Caco-2 (cell line): ENCODE results near the gene INAVA. TPM values are rescaled to one million over a fixed set of nuclear protein-coding genes. Genes with fewer than 3 reads are reported as not detected.

Source experiments
- BruUV-seq: library from RNA; stranded (reverse); fragments of 400-500 nt; replicated peaks from 2 replicates; lab custom pipeline; 2021; lab: Mats Ljungman, UMichigan
- CTCF ChIA-PET: fragments of 300-600 bp; sonication (Branson Sonifier 250); formaldehyde crosslinking; loops from one replicate; lab custom pipeline; 2022; ENCODE audit warnings: antibody characterized with exemption; lab: Charles Lee
- POLR2A ChIA-PET: fragments of 300-600 bp; sonication (Branson Sonifier 250); formaldehyde crosslinking; loops from one replicate; lab custom pipeline; 2022; ENCODE audit warnings: antibody characterized with exemption; lab: Charles Lee
- DNase-seq, 2 experiments: peaks; one replicate each; pipeline versions ENCODE4 v3.0.0 to v3.0.0-alpha.2; 2020 to 2022
- H3K27me3 ChIP-seq: replicated peaks from 2 replicates; pipeline ENCODE4 v1.6.0; 2011; ENCODE audit warnings: low read length; ENCODE audit not compliant: control insufficient read depth, insufficient read depth
- H3K36me3 ChIP-seq: 2 replicates; pipeline ENCODE4 v1.5.1; 2011; ENCODE audit warnings: low read length; ENCODE audit not compliant: control insufficient read depth, insufficient read depth
- H3K4me1 ChIP-seq: fragments of 250-450 bp; sonication (Bioruptor Pico); 2 replicates; pipeline ENCODE4 v1.5.1; 2020; ENCODE audit warnings: mild to moderate bottlenecking
- H3K4me3 ChIP-seq: 2 replicates; pipeline ENCODE4 v1.5.1; 2011; ENCODE audit warnings: low read depth, mild to moderate bottlenecking, control low read depth, low read length
- H3K9me3 ChIP-seq: fragments of 250-450 bp; sonication (Bioruptor Pico); 2 replicates; pipeline ENCODE4 v1.5.1; 2020; ENCODE audit warnings: mild to moderate bottlenecking, moderate library complexity
- H3K27ac Mint-ChIP-seq: one replicate; pipeline ENCODE4 v1.8.0; 2022; ENCODE audit warnings: mixed read lengths; ENCODE audit not compliant: unreplicated experiment
- H3K27me3 Mint-ChIP-seq: one replicate; pipeline ENCODE4 v1.8.0; 2022; ENCODE audit warnings: mixed read lengths; ENCODE audit not compliant: insufficient read depth, unreplicated experiment
- H3K36me3 Mint-ChIP-seq: one replicate; pipeline ENCODE4 v1.8.0; 2022; ENCODE audit warnings: mild to moderate bottlenecking, mixed read lengths; ENCODE audit not compliant: insufficient read depth, unreplicated experiment
- H3K4me1 Mint-ChIP-seq: one replicate; pipeline ENCODE4 v1.8.0; 2022; ENCODE audit warnings: low read depth, mixed read lengths; ENCODE audit not compliant: unreplicated experiment
- H3K4me3 Mint-ChIP-seq: one replicate; pipeline ENCODE4 v1.8.0; 2022; ENCODE audit warnings: mild to moderate bottlenecking, moderate library complexity, mixed read lengths; ENCODE audit not compliant: unreplicated experiment
- H3K9me3 Mint-ChIP-seq: one replicate; pipeline ENCODE4 v1.8.0; 2022; ENCODE audit warnings: mixed read lengths; ENCODE audit not compliant: unreplicated experiment
- intact Hi-C: fragments of 100-400 bp; cut with micrococcal nuclease; formaldehyde crosslinking; loops from one replicate; pipeline ENCODE4 v1.10.0; 2022; ENCODE audit not compliant: unreplicated experiment
- total RNA-seq: library from RNA; stranded (reverse); gene quantifications from 2 replicates; pipeline ENCODE4 v1.2.3, GENCODE V29; 2022
- TF ChIP-seq, protein P1 (sequence below), 2 experiments: fragments of 200-600 bp in 1 of 2; IDR thresholded peaks; 1 replicate in 1 of 2; 2 replicates in 1 of 2; pipeline versions ENCODE4 v1.5.1 to v1.8.0; 2011 to 2022; ENCODE audit warnings: antibody characterized with exemption in 1 of 2, control low read depth in 1 of 2, inconsistent platforms in 1 of 2, low read depth in 1 of 2, low read length in 1 of 2, mild to moderate bottlenecking in 1 of 2, moderate library complexity in 1 of 2; ENCODE audit not compliant: insufficient read depth in 1 of 2, severe bottlenecking in 1 of 2, unreplicated experiment in 1 of 2

INAVA gene
- total RNA-seq, 1 experiment from 2014 or later = 123 TPM

DNA sequence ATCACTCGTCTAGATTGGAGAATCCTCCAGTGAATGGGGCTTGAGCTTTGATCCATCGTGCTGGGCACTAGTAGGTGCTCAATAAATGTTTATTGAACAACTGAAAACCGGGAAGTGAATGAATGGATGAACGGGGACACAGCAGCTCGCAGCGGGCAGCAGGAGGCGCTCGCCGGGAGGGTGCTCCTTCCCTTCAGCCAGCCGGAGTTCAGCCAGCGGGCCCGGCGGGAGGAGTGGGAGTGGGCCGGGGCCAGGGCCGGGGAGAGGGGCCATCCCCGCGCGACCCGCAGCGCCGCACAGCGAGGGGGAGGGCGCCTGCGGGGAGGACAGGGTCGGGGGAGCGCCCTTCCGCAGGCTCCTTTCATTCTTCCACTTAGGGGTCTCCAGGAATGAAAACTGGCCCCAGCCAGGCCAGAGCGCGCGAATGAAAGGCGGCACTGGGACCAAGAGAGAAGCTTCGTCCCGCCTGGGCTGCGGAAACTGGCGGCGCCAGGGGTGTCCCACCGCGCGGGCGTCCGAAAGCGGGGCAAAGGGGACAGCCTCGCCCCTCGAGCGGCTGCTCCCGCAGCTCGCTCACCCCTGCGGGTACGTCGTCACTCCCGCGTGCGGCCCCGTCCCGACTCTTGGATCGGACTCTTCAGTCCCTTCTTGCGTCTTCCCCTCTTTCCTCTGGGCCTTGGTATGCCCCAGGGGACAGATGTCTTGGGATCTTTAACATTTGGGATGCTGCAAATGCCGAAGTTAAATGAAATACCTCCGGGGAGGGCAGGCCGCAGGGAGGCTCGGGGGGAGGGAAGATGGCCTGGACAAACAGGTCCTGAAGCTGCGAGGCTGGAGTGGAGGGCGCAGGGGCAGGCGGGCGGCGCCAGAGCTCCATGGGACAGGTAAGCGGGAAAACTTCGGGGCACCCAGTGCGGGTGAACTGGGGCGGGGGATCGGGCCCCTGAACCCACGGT, 3.6 kb upstream of the INAVA start:
- intact Hi-C loops = loop anchor here (1.0 to 5.0 kb wide), 6 partner anchors 26 to 224 kb away; partner anchors contain the start of genes CACNA1S, DDX59 and KIF21B
- Histone ChIP-seq H3K9me3 (no peaks in the 10 kb centered on the region), H3K4me3 (peak overlapping the region; percentile 73), H3K36me3 (no peaks in the 10 kb centered on the region), H3K27me3 (no peaks in the 10 kb centered on the region), H3K4me1 (peaks cover 15% of the 10 kb centered on the region)
- H3K4me3 Mint-ChIP-seq = peak overlapping the region; percentile 97
- no TSS peak for BruUV-seq
- TF ChIP-seq, protein P1, sequence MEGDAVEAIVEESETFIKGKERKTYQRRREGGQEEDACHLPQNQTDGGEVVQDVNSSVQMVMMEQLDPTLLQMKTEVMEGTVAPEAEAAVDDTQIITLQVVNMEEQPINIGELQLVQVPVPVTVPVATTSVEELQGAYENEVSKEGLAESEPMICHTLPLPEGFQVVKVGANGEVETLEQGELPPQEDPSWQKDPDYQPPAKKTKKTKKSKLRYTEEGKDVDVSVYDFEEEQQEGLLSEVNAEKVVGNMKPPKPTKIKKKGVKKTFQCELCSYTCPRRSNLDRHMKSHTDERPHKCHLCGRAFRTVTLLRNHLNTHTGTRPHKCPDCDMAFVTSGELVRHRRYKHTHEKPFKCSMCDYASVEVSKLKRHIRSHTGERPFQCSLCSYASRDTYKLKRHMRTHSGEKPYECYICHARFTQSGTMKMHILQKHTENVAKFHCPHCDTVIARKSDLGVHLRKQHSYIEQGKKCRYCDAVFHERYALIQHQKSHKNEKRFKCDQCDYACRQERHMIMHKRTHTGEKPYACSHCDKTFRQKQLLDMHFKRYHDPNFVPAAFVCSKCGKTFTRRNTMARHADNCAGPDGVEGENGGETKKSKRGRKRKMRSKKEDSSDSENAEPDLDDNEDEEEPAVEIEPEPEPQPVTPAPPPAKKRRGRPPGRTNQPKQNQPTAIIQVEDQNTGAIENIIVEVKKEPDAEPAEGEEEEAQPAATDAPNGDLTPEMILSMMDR (IDR thresholded peaks at IDR 0.05; ENCODE audit: insufficient read depth in 1 of 2, low read depth in 1 of 2, low read length in 1 of 2, severe bottlenecking in 1 of 2, unreplicated experiment in 1 of 2) = peak; percentile 65 to 78
- peak overlapping the region; percentile 94 for H3K27ac Mint-ChIP-seq
- no peaks in the 10 kb centered on the region for H3K27me3 Mint-ChIP-seq
- no peaks in the 10 kb centered on the region for H3K9me3 Mint-ChIP-seq
- CTCF ChIA-PET = interaction anchor here (0.6 to 1.9 kb wide), 8 partner anchors 16 to 269 kb away, joined by 3 to 9 read pairs (median 5); no protein-coding TSS in a partner anchor
- peaks cover 30% of the 10 kb centered on the region for H3K4me1 Mint-ChIP-seq
- H3K36me3 Mint-ChIP-seq = peaks cover 40% of the 10 kb centered on the region
- POLR2A ChIA-PET = interaction anchor here (1.0 kb wide), 3 partner anchors 14 to 221 kb away, joined by 3 to 5 read pairs (median 4); partner anchors contain the start of gene DDX59
- peak; percentile 93 to 95 for DNase-seq

DNA sequence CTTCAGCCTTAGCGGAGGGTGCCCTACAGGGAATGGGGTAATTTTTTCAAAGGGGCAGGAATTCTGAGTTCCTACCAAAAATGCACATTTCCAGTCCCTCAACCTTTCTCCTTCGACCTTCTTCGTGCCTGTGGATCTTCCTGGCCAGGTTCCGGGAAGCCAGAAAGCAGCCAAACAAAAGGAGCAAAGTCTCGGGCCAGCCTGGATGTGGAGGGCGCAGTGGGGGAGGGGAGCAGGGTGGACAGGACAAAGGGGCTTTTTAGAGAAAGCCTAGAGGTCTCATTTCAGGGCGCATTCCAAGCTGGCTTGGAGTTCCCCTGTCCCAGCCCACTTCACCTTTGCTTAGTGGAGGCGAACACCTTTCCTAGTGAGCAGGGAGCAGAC, 2.9 kb upstream of the INAVA start:
- Histone ChIP-seq H3K4me3 (peak overlapping the region; percentile 73), H3K9me3 (no peaks in the 10 kb centered on the region), H3K4me1 (peaks cover 15% of the 10 kb centered on the region), H3K27me3 (no peaks in the 10 kb centered on the region), H3K36me3 (no peaks in the 10 kb centered on the region)
- Mint-ChIP-seq H3K27me3 (no peaks in the 10 kb centered on the region), H3K4me3 (peak overlapping the region; percentile 97), H3K4me1 (peaks cover 30% of the 10 kb centered on the region), H3K36me3 (peaks cover 47% of the 10 kb centered on the region), H3K27ac (peak overlapping the region; percentile 94), H3K9me3 (no peaks in the 10 kb centered on the region)
- intact Hi-C loops = loop anchor here (1.0 to 5.0 kb wide), 6 partner anchors 25 to 224 kb away; partner anchors contain the start of genes CACNA1S, DDX59 and KIF21B
- ChIA-PET CTCF (interaction anchor here (0.6 to 1.9 kb wide), 6 partner anchors 16 to 270 kb away, joined by 3 to 9 read pairs (median 6); no protein-coding TSS in a partner anchor), POLR2A (interaction anchor here (1.0 kb wide), 2 partner anchors 16 to 222 kb away, joined by 4 to 5 read pairs; partner anchors contain the start of gene DDX59)
- BruUV-seq = no TSS peak
- TF ChIP-seq, protein P1 (IDR thresholded peaks at IDR 0.05; ENCODE audit: insufficient read depth in 1 of 2, low read depth in 1 of 2, low read length in 1 of 2, severe bottlenecking in 1 of 2, unreplicated experiment in 1 of 2) = no peak
- peak; percentile 77 to 86 for DNase-seq

DNA sequence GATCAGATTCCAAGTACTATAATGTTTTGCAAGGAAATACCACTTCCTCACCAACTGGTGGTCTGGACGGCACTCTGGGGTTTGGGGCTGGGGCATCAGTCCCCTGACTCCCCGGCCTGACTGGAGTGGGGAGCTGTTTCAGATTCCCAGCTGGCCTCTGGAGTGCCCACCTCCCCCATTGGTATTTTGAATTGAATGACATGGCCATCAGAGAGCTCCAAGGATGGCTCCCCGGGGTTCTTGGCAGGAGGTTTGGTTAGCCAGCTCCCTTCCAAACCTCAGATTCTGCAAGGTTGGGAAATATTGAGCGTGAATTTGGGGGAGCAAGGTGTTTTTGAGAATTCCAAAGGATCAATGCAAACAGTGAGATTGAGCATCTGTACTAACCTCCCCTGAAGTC, 2.2 kb upstream of the INAVA start:
- Histone ChIP-seq H3K9me3 (no peaks in the 10 kb centered on the region), H3K27me3 (no peaks in the 10 kb centered on the region), H3K4me3 (peak overlapping the region; percentile 73), H3K36me3 (no peaks in the 10 kb centered on the region), H3K4me1 (peaks cover 22% of the 10 kb centered on the region)
- POLR2A ChIA-PET = interaction anchor here (1.0 to 1.5 kb wide), 2 partner anchors 15 to 223 kb away, joined by 4 to 8 read pairs; partner anchors contain the start of gene DDX59
- intact Hi-C loops = loop anchor here (5.0 kb wide), 3 partner anchors 130 to 225 kb away; partner anchors contain the start of genes CACNA1S, DDX59 and KIF21B
- peaks cover 31% of the 10 kb centered on the region for H3K4me1 Mint-ChIP-seq
- peaks cover 55% of the 10 kb centered on the region for H3K36me3 Mint-ChIP-seq
- H3K4me3 Mint-ChIP-seq = peak overlapping the region; percentile 97
- CTCF ChIA-PET = interaction anchor here (1.9 kb wide), 1 partner anchor 79 kb away, joined by 9 read pairs; no protein-coding TSS in a partner anchor
- H3K27ac Mint-ChIP-seq = peak overlapping the region; percentile 94
- H3K9me3 Mint-ChIP-seq = no peaks in the 10 kb centered on the region
- no peaks in the 10 kb centered on the region for H3K27me3 Mint-ChIP-seq
- TF ChIP-seq, protein P1 (IDR thresholded peaks at IDR 0.05; ENCODE audit: insufficient read depth in 1 of 2, low read depth in 1 of 2, low read length in 1 of 2, severe bottlenecking in 1 of 2, unreplicated experiment in 1 of 2) = no peak
- no peak for DNase-seq
- BruUV-seq = no TSS peak
